Liver (tissue), 9 donors: ENCODE measurements around the gene TNS2. TPM values are rescaled to one million over a fixed set of nuclear protein-coding genes. Genes with fewer than 3 reads are reported as not detected.
A peak's percentile ranks its signal among the peaks of the same experiment; 100 is the strongest.

Source experiments
- DNase-seq: peaks from one replicate; pipeline ENCODE4 v3.0.0-alpha.2; 2017; ENCODE audit warnings: low spot score
- H3K27ac ChIP-seq, 2 donors: one replicate each; pipeline ENCODE4 v1.7.0; 2013; ENCODE audit warnings: inconsistent platforms in 2 of 2, low read length in 2 of 2, control low read depth in 1 of 2, low read depth in 1 of 2, mild to moderate bottlenecking in 1 of 2
- H3K27me3 ChIP-seq, 4 donors: one replicate each; pipeline versions ENCODE4 v1.6.1 to v1.7.0; 2013; ENCODE audit warnings: low read length in 3 of 4, inconsistent platforms in 1 of 4, mild to moderate bottlenecking in 1 of 4, moderate library complexity in 1 of 4; ENCODE audit not compliant: control insufficient read depth in 4 of 4, insufficient read depth in 4 of 4
- H3K36me3 ChIP-seq, 4 donors: one replicate each; pipeline versions ENCODE4 v1.6.1 to v1.7.0; 2013; ENCODE audit warnings: low read length in 3 of 4, mild to moderate bottlenecking in 3 of 4, low read depth in 1 of 4, moderate library complexity in 1 of 4; ENCODE audit not compliant: control insufficient read depth in 4 of 4, insufficient read depth in 3 of 4
- H3K4me1 ChIP-seq, 4 donors: one replicate each; pipeline versions ENCODE4 v1.6.1 to v1.7.0; 2013; ENCODE audit warnings: low read length in 3 of 4, mild to moderate bottlenecking in 3 of 4, moderate library complexity in 1 of 4; ENCODE audit not compliant: control insufficient read depth in 4 of 4, insufficient read depth in 4 of 4
- H3K4me3 ChIP-seq, 3 donors: one replicate each; pipeline versions ENCODE4 v1.6.1 to v1.7.0; 2013; ENCODE audit warnings: low read length in 3 of 3, control low read depth in 1 of 3, low read depth in 1 of 3, mild to moderate bottlenecking in 1 of 3
- H3K9ac ChIP-seq, 2 donors: one replicate each; pipeline ENCODE4 v1.7.0; 2013; ENCODE audit warnings: low read length in 2 of 2, mild to moderate bottlenecking in 2 of 2, moderate library complexity in 2 of 2, control low read depth in 1 of 2, low read depth in 1 of 2
- H3K9me3 ChIP-seq, 4 donors: one replicate each; pipeline versions ENCODE4 v1.6.1 to v1.7.0; 2013; ENCODE audit warnings: low read length in 3 of 4; ENCODE audit not compliant: control insufficient read depth in 4 of 4
- CTCF ChIP-seq: fragments of 150-350 bp; IDR thresholded peaks from 2 replicates; pipeline ENCODE4 v1.5.1; 2017; ENCODE audit warnings: improper control_type of control experiment, low read depth, low read length; ENCODE audit not compliant: missing input control
- FOXA2 ChIP-seq: IDR thresholded peaks from 2 replicates; pipeline ENCODE4 v1.6.1; 2016; ENCODE audit warnings: antibody characterized with exemption
- HNF4A ChIP-seq, 2 donors: conservative IDR thresholded peaks; 2 replicates each; pipeline ENCODE4 v1.6.1; 2016; ENCODE audit warnings: antibody characterized with exemption in 2 of 2, mild to moderate bottlenecking in 2 of 2
- HNF4G ChIP-seq: IDR thresholded peaks from 2 replicates; pipeline ENCODE4 v1.6.1; 2016; ENCODE audit warnings: antibody characterized with exemption
- MAX ChIP-seq: IDR thresholded peaks from 2 replicates; pipeline ENCODE4 v1.6.1; 2016; ENCODE audit warnings: antibody characterized with exemption
- RAD21 ChIP-seq, 2 donors: IDR thresholded peaks; 2 replicates each; pipeline ENCODE4 v1.6.1; 2016; ENCODE audit warnings: antibody characterized with exemption in 2 of 2, mild to moderate bottlenecking in 2 of 2
- REST ChIP-seq: IDR thresholded peaks from 2 replicates; pipeline ENCODE4 v1.6.1; 2016; ENCODE audit warnings: antibody characterized with exemption, mild to moderate bottlenecking
- SP1 ChIP-seq: IDR thresholded peaks from 2 replicates; pipeline ENCODE4 v1.6.1; 2018; ENCODE audit warnings: antibody characterized with exemption, mild to moderate bottlenecking
- TAF1 ChIP-seq: conservative IDR thresholded peaks from 2 replicates; pipeline ENCODE4 v1.6.1; 2016; ENCODE audit warnings: antibody characterized with exemption, mild to moderate bottlenecking
- YY1 ChIP-seq: IDR thresholded peaks from 2 replicates; pipeline ENCODE4 v1.6.1; 2016; ENCODE audit warnings: antibody characterized with exemption, mild to moderate bottlenecking
- ZBTB33 ChIP-seq: IDR thresholded peaks from 2 replicates; pipeline ENCODE4 v1.6.1; 2016; ENCODE audit warnings: antibody characterized with exemption
- WGBS: extraction: QIAGEN DNeasy Blood & Tissue Kit; methylation state at CpG from one replicate; pipeline ENCODE4 v1.1.7; 2013; 5-methylcytosine and 5-hydroxymethylcytosine counted together
- polyA plus RNA-seq, 2 donors: library from polyadenylated mRNA; stranded (reverse) in 1 of 2; unstranded in 1 of 2; fragments of 200-250 nt in 1 of 2; fragments of >200 nt in 1 of 2; fragmentation: Nextera tagmentation in 1 of 2; extraction: Ambion mirVana in 1 of 2; gene quantifications; one replicate each; pipeline versions ENCODE4 v1.2.1 to v1.2.3, GENCODE V29; 2013 to 2015
- total RNA-seq, 2 donors: library from RNA; depleted of rRNA; stranded (reverse); fragments of >200 nt; gene quantifications; one replicate each; pipeline ENCODE4 v1.2.3, GENCODE V29; 2014
- TF ChIP-seq, protein P1 (sequence below): IDR thresholded peaks from 2 replicates; pipeline ENCODE4 v1.6.1; 2016; ENCODE audit warnings: antibody characterized with exemption
- donor health status: healthy.
- donor health status: healthy.
- donor health status: healthy.
- donor health status: healthy.
- donor health status: healthy.

TNS2 gene
- total and polyA plus RNA-seq, 4 donors = 11.7 to 94.0 (median 46.0) TPM

DNA sequence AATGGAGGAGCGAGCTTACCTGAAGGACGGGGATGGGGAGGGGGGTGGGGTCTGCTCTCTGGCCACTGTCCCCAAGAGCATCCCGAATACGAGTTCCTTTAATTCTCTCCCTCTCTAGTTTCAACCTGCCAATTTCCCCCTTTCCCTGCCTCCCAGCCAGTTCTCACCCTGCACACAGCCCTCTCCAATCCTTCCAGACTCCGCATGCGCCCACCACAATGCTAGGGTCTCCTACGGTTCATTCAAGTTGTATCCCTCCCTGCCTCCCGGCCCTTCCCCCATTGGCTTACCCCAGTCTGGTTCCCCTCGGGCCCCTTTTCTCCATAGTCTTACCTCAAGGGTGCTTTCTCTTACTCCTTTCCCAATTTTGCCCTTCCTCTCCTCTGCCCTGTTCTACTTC, 46.9 kb downstream of the TNS2 start:
- 68% methylated on average over 9 of the region's 9 CpGs for WGBS
- no peak overlapping the region for H3K9ac ChIP-seq
- peak overlapping the region in 1 of 3 donors; percentile 55 for H3K4me3 ChIP-seq
- no peaks in the 10 kb centered on the region for H3K27me3 ChIP-seq
- H3K36me3 ChIP-seq = no peaks in the 10 kb centered on the region
- H3K4me1 ChIP-seq = peaks cover 5 to 19% (median 11%) of the 10 kb centered on the region in 4 donors
- no peak for DNase-seq
- TF ChIP-seq RAD21 (IDR thresholded peaks at IDR 0.05) (no peak), HNF4G (no peak), CTCF (no peak), MAX (no peak), REST (no peak), FOXA2 (no peak), TAF1 (no peak), SP1 (no peak), YY1 (no peak)
- TF ChIP-seq, protein P1, sequence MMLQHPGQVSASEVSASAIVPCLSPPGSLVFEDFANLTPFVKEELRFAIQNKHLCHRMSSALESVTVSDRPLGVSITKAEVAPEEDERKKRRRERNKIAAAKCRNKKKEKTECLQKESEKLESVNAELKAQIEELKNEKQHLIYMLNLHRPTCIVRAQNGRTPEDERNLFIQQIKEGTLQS = no peak
- peak overlapping the region; percentile 64 to 71 for H3K27ac ChIP-seq
- no peaks in the 10 kb centered on the region for H3K9me3 ChIP-seq

- H3K9me3 ChIP-seq = no peaks in the 10 kb centered on the region
- TF ChIP-seq REST = peak; percentile 87
- no peak for TF ChIP-seq HNF4A (conservative IDR thresholded peaks at IDR 0.05)
- no peak for TF ChIP-seq ZBTB33
- TF ChIP-seq SP1 = no peak
- TF ChIP-seq, protein P1 = no peak
- no peak for TF ChIP-seq FOXA2
- no peak for TF ChIP-seq RAD21 (IDR thresholded peaks at IDR 0.05)
- no peaks in the 10 kb centered on the region for H3K36me3 ChIP-seq
- H3K27me3 ChIP-seq = no peaks in the 10 kb centered on the region
- 13% methylated on average over 9 of the region's 9 CpGs for WGBS
- no peak for DNase-seq
- H3K9ac ChIP-seq = no peak overlapping the region
- H3K27ac ChIP-seq = peak overlapping the region; percentile 64 to 71
- peak overlapping the region in 2 of 3 donors; percentile 41 to 55 for H3K4me3 ChIP-seq
- H3K4me1 ChIP-seq = peaks cover 8 to 23% (median 14%) of the 10 kb centered on the region in 4 donors
These were observed 47.3 kb downstream of the TNS2 start for GRCh38 chr12:53097207-53097563.
